HG03520 (cell line): ENCODE data around the gene THAP7.
"Not testable (repeated sequence)": the region's sequence is repeated elsewhere in the genome, so short reads cannot be mapped to it uniquely, and the experiment has no call there.

ENCODE experiments used
- ATAC-seq: cut with Tn5 transposase; IDR thresholded peaks from one replicate; pipeline ENCODE4 v1.9.1; 2021; ENCODE audit warnings: mild to moderate bottlenecking, moderate library complexity; ENCODE audit not compliant: unreplicated experiment

THAP7 gene

DNA sequence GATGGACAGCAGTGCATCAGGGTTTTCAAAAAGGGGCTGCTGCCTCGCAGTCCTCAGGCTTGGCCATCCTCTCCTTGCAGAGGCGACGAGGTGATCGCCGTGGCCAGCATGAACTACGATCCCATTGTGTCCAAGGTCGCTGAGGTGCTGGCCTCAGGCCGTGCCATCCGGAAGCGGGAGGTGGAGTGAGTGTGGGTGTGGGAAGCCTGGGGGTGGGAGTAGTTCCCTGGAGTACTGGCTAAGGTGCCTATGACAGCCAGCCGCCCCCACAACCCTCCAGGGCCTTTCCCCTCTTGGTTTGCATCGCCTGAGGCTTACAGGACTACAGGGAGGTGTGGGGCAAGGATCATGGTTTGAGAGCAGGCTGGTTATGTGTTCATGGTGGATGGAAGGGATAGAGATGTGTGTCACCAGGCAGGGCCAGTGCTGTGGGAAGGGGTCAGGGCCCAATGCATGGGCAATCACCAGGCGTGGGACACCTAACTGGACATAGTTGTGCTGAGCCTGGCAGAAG lies 21.9 kb downstream of the THAP7 start:
- no peak for ATAC-seq

DNA sequence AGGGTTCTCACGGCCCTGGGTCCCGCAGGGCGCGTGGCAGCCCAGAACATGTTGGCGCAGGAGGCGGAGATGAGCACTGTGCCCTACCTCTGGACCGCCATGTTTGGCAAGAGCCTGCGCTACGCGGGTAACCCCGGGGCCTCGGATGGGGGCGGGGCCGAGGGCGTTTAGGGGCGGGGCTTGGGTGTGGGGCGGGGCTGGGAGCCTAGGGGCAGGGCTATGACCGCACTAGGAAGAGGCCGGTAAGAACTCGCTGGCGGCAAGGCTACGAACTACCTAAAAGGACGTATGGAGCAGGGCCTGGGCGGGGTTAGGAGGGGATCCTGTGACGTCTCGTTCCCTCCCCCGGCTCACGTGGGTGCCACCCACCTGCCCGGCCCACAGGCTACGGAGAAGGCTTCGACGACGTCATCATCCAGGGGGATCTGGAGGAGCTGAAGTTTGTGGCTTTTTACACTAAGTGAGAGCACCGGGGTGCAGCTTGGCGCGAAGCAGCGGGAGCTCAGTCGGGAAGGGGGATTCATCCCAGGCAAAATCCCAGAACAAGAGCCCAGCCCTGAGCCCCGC lies 22.6 kb downstream of the THAP7 start:
- no peak for ATAC-seq

DNA sequence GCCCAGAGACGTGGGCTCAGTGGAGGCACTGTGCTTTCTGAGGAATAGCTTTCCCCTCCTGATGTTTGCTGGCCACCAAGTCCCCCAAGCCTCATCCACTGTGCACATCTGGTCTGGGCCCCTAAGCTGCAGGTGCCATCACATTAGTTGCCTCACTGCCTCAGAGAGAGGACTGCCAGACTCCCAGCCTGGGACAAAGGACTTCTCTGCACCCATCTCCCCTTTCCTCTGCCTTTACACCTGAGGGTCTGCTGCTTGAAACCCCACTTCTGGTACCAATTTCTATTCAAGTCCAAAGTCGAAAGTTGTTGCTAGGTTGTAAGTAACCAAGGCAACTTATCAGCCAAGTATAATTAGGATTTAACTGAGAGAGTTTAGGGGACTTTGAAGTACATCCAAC lies 23.5 kb downstream of the THAP7 start:
- ATAC-seq = no peak

DNA sequence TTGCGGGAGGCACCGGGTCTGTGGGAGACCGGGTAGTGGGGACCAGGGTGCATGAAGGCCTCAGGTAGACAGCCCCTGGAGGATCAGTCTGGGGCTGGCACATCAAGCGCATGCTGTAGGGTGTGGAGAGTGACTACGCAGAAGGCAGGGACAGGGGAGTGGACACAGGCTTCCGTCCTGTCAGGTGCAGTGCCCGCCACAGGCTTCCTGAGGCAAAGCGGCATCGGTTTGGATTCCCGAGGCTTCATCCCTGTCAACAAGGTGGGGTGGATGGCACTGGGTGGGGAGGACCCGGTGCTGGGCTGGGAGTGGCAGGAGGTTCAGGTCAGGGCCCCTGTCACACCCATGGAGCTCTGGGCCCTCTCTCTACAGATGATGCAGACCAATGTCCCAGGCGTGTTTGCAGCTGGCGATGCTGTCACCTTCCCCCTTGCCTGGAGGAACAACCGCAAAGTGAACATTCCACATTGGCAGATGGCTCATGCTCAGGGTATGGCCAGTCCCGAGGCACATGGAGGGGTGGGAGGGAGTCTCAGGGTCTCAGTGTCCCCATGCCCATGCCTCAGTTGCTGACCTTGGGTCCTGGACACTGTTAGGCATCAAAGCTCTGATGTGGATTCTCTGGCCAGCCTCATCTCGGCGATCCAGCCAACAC lies 24.3 kb downstream of the THAP7 start:
- no peak for ATAC-seq

DNA sequence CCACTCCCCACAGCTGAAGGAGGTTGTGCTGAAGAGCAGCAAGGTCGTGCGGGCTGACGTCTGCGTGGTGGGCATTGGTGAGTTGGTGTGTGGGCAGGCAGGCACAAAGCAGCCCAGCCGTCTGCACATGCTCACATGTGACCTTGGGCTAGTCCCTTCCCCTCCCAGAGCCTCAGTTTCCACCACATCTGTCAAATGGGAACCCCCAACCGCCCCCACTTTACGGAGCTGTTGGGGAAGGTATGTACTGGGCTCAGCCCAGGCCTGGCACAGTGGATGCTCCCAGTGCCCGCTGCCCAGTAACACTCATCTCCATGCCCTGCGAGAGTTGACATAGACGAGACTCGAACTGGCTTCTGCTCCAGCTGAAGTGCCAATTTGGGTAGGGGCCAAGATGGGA lies 24.9 kb downstream of the THAP7 start:
- ATAC-seq = no peak

DNA sequence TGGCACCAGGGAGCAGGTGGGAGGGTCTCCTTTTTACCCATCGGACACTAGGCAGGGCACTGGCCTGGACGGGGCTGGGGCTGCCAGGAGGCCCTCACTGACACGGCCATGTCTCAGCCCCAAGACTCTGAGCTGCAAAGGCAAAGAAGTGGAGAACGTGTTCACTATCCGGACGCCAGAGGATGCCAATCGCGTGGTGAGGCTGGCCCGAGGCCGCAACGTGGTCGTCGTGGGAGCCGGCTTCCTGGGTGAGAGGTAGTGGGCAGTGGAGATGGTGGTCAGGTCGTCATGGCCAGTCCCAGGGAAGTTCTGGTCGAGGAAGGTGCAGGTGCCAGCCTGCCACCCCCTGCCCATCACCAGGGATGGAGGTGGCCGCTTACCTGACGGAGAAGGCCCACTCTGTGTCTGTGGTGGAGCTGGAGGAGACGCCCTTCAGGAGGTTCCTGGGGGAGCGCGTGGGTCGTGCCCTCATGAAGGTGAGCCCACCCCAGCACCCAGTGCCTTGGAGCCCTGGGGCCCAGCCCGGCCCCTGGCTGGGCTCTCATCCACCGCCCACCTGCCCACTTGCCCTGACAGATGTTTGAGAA lies 25.5 kb downstream of the THAP7 start:
- ATAC-seq = no peak

DNA sequence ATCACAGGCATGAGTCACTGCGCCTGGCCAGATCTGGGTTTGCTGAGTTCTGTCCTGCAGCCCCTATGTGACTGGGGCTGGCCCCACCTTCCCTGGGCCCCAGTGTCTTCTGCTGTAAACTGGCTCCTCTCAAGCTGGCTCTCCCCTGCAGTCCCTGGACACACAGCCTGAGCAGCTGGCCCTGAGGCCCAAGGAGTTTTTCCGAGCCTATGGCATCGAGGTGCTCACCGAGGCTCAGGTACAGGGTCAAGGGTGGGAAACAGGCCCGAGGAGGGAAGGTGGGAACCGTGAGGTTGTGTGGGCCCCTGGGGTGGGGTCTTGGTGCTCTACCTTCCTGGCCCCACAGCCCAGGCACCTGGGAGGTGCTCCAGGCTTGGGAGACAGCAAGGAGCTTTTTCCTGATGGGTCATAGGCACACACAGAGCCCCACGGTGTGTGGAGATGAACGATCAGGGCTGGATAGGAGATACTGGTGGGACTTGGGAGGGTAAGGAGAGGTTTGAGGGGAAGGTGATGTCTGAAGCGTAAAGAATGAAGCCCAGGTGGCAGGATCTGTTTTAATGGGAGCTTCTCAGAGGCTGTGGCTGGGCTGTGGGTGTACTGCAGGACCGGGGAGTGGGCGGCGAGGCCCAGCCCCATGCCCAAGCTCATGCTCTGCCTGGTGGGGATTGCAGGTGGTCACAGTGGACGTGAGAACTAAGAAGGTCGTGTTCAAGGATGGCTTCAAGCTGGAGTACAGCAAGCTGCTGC lies 26.2 kb downstream of the THAP7 start:
- no peak for ATAC-seq

DNA sequence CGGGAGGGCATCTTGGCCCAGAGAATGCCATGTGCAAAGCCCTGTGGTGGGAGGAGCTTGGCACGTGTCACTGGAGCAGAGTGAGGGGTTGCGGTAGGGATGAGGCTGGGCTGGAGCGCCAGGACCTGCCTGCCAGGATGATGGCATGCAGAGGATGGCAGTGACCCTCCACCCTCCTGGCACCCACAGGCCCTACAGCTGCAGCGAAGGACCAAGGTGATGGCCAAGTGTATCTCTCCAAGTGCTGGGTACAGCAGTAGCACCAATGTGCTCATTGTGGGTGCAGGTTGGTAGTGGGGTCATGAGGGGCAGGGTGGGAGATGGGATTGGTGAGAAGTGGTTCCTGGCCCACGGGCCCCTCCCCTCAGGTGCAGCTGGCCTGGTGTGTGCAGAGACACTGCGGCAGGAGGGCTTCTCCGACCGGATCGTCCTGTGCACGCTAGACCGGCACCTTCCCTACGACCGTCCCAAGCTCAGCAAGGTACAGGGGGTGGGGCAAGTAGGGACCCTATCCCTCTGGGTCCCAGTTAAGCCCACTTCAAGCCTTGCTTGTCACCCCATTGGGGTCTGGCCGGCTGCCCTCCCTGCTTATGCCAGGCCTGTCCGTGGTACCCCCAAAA lies 27.5 kb downstream of the THAP7 start:
- no peak for ATAC-seq

DNA sequence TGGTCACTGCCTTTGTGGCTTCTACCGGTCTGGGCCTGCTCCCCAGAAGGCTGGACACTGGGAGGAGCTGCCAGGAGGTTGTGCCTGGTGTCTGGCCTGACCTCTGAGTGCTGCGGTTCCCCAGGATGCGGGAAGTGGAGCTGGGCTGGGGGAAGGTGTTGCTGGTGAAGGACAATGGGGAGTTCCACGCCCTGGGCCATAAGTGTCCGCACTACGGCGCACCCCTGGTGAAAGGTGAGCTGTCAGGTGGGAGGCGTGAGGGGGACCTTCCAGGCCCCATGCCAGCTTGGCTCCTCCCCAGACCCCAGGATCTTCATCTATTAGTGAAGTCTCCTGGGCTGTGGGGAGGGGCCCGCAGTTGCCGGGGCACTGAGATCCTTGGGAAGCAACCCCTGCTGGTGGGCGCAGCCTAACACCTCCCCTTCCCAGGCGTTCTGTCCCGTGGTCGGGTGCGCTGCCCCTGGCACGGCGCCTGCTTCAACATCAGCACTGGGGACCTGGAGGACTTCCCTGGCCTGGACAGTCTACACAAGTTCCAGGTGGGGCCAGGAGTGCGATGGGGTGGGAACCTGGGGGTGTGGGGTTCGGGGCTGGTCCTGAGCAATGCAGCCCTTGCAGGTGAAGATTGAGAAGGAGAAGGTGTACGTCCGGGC lies 28.2 kb downstream of the THAP7 start:
- ATAC-seq = no peak

DNA sequence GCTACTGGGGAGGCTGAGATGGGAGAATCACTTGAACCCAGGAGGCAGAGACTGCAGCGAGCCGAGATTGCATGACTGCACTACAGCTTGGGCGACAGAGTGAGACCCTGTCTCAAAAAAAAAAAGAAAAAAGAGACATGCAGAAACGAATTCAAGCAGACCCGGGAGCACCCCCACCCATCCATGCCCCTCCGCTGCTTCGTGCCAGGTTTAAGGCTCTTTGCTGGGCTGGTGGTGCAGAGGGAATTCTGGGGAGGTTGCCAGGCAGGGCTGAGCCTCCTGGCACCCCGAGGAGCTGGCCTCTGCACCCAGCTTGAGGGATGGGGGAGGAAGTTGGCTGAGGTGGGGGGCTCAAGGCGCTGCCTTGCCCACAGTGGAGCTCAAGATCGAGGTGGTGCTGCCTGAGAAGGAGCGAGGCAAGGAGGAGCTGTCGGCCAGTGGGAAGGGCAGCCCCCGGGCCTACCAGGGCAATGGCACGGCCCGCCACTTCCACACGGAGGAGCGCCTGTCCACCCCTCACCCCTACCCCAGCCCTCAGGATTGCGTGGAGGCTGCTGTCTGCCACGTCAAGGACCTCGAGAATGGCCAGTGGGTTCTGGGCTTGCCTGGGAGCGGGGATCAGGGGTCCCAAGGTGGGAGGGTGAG lies 28.9 kb downstream of the THAP7 start:
- ATAC-seq = no peak

DNA sequence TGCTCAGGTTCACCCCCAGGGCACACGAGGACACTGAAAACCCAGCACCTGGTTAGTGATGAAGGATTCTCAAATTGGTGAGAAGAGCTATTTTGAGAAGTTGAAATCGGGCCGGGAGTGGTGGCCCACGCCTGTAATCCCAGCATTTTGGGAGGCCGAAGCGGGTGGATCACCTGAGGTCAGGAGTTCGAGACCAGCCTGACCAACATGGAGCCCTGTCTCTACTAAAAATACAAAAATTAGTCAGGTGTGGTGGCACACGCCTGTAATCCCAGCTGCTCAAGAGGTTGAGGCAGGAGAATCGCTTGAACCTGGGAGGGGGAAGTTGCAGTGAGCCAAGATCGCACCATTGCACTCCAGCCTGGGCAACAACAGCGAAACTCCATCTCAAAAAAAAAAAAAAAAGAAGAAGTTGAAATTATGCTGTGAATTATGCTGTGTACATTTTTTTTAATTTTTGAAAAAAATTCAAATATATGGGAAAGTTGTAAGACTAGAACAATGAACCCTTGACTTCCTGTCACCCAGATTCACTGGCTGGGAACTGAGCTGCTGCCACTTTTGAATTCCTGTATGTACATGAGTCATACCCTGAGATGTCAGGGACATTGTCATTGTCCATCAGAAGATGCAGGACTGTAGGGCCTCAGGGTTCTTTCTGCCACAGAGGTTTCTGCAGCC lies 29.8 kb downstream of the THAP7 start:
- not testable (repeated sequence) for ATAC-seq

DNA sequence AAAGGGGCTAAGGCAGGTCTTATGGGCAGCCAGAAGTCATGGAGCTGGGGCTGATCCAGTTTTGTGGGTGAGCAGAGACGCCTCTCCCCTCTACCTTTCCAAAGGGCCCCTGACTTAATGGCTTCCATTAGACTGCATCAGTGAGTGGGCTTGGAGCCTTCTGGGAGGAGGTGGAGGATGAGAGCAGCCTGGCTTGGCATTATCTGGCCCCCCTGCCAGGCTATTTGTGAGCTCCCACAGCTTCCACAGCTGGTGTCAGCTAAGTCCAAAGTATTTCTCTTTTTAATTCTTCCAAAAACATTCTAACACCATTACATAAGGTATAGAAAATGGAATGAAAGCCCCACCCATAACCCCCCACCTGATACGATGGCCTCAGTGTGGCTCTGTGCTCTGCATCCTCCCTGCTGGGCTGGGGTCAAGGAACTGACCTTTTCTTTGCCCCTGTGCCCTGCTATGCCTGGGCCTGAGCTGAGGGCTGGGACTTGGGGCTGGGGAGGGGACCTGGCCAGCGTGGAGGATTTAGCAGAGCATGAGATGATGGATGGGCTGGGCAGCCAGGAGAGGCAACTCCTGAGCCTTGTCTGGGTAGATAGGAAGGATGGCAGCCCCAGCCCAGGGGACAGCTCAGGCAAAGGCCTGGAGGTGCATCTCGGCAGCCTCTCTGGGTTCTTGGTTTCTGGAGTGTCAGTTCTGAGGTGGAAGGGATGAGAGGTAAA lies 30.8 kb downstream of the THAP7 start:
- ATAC-seq = no peak

DNA sequence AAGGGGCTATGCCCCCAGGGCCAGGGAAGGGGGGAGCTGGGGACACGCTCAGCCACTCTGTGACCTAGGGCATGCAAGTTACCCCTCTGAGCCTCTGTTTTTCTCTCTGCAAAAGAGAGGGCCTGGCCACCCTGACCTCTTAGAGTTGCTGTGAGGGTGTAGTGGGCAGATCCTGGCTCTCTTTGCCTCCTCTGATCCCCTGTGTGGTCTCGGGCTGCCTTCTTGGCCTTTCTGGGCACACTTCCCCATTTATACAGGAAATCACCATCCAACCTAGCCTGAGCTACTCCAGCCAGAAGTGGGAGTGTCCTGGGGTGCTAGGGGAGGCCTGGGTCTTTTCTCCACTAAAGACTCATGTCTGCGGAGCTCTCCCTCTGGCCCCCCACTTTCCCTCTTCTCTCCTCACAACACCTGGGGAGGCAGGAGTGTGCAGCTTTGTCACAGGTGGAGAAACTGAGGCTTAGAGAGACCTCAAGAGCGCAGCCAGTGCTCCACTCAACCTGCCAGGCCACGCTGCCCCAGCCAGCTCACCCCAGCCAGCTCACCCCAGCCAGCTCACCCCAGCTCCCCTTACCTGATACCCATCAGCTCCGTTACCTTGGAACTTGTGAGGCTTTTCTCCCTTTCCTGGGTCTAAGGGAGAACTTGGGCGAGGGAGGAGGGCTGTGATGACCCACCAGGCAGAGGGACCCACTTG lies 33.5 kb downstream of the THAP7 start:
- no peak for ATAC-seq

DNA sequence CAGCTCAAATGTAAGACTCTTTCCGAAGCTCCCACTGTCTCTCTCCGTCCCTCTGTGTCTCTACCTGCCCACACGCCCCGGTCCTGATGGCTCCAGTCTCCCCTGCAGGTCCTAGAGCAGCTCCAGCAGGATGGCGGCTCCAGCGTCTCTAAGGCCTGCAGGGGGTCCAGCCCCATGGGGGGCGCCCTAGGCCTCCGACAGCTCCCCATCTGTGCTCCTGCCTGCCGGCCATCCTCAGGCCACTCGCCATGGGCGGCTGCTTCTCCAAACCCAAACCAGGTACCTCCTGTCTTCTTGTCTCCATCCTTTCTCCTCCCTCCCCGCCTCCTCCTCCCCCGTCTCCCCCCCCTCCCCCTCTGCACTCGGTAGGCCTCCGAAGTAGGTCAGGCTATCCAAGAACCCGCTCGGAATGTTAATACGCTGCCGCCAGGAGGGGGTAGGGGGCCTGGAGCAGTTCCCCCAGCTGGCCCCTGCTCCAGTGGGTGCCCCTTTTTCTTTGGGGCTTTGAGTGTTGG lies 34.2 kb downstream of the THAP7 start:
- no peak for ATAC-seq

DNA sequence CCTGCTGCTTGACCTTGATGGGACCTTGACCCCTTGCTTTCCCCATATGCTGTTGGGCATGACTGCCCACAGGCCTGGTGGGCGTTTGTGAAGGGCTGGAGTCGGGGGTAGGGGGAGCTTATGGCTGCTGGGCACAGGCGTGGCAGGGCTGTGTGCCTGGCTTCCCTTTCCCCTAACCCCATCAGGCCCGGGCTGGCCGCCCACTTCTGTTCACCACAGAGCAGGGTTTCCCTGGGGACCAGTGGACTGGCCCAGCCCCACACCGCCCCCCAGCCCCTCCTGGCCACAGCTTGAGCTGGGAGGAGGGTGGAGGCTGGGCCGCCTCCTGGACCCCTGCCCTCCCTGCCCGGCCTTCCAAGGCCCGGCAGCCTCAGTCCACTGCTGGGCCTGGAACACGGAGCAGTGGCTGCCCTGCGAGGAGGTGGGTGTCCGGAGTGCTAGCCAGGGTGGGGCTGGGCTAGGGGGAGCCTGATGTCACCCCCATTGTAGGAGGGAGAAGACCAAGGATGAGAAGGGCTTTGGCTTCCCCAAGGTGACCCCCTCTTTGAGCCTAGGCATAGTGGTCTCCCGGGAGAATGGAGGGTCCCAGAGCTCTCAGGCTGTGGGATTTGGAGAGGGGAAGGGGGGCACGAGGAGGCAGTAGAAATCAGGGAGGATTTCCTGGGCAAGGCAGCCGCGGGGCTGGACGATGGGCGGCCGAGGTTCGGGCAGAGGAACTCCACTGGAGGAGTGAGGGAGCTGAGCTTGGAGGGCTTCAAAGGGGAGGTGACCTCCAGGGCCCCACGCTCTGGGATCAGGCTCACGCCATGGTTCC lies 34.8 kb downstream of the THAP7 start, which contains the start of gene AIFM3:
Gene AIFM3, plus strand, starts transcription at position 373 of the 814 bp plus-strand sequence. CDS start 690 bp downstream, outside the sequence.
- ATAC-seq = no peak

DNA sequence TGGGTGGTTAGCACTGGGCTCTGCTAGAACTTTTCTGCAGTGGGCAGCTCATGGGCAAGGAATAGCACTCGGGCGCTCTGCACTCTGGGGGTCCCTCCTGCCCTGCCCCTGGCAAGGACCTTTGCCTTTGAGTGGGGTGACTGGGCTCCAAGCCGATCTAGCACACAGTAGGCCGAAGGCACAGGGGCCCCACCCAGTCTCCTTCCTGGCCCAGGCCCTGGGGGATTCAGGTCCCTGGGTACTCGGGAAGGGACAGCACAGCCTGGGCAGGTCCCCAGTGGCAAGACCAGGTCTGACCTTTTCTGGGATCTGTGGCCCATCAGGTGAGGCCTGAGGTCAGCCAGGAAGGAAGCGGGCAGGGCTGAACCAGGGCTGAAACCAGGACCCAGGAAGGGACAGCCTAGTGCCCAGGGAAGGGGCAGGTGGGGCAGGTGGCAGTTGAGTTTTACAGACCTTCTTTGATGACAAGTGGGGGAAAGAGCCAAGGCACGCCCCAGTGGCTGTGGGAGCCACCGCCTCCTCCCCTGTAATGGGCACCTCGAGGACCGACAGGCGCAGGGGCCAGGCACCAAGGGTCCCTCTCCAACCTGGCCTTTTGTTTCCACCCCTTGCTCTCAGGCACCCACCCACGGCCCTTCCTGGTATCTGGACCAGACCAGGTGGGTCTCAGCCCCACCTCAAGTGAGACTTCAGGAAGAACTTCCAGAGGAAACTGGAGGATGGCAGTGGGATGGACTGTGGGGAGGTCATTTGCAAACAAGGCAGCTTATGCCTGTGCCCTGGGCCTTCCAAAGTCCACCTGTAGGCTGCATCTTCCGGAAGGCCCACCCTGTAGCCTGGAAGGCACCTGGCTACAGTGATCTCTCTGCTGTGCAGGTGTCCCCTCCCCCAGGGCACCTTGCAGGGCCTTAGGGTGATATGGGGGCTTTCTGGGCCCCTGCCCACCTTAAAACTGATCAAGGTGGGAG lies 35.7 kb downstream of the THAP7 start:
- no peak for ATAC-seq
